Nephron progenitor cell (in vitro differentiated cells): ENCODE data around the gene SRPK1.
"Not testable (repeated sequence)": the region's sequence is repeated elsewhere in the genome, so short reads cannot be mapped to it uniquely, and the experiment has no call there.

Experiments used
- DNase-seq: peaks from one replicate; pipeline ENCODE4 v3.0.0; 2021
- H3K27ac Mint-ChIP-seq: 2 replicates; pipeline ENCODE4 v1.8.0; 2021; ENCODE audit warnings: mild to moderate bottlenecking, moderate library complexity, mixed read lengths
- H3K27me3 Mint-ChIP-seq: 2 replicates; pipeline ENCODE4 v1.8.0; 2021; ENCODE audit warnings: mild to moderate bottlenecking, low read depth, mixed read lengths; ENCODE audit not compliant: poor library complexity
- H3K36me3 Mint-ChIP-seq: 2 replicates; pipeline ENCODE4 v1.8.0; 2021; ENCODE audit warnings: low read depth, mixed read lengths
- H3K4me1 Mint-ChIP-seq: 2 replicates; pipeline ENCODE4 v1.8.0; 2021; ENCODE audit warnings: mixed read lengths
- H3K4me3 Mint-ChIP-seq: 2 replicates; pipeline ENCODE4 v1.8.0; 2021; ENCODE audit warnings: mild to moderate bottlenecking, moderate library complexity, mixed read lengths
- H3K9me3 Mint-ChIP-seq: 2 replicates; pipeline ENCODE4 v1.8.0; 2021; ENCODE audit warnings: mild to moderate bottlenecking, moderate library complexity, mixed read lengths
- CTCF ChIP-seq: fragments of 200-600 bp; sonication (generic); IDR thresholded peaks from 2 replicates; pipeline ENCODE4 v1.5.0; 2021; ENCODE audit warnings: antibody characterized with exemption

The SRPK1 gene

DNA sequence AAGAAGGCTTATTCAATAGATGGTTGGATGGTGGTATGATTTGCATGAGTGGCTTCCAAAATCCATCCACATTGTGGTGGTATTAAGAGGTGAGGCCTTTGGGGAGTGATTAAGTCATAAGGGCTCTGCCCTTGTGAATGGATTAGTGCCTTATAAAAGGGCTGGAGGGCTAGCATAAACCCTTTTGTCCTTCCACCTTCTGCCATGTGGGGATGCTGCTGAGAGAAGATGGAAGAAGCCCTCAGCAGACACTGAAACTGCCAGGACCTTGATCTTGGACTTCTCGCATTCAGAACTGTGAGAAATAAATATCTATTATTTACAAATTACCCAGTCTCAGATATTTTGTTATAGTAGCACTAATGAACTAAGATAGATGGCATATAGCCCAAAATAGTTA lies 27.8 kb upstream of the SRPK1 start:
- Mint-ChIP-seq H3K36me3 (no peaks in the 10 kb centered on the region), H3K4me3 (no peak overlapping the region), H3K27ac (no peak overlapping the region), H3K27me3 (peaks cover 18% of the 10 kb centered on the region), H3K4me1 (peaks cover 5% of the 10 kb centered on the region), H3K9me3 (no peaks in the 10 kb centered on the region)
- TF ChIP-seq CTCF: peak; percentile 13
- no peak for DNase-seq

GRCh38 chr6:35945650-35946025 lies 24.7 kb upstream of the SRPK1 start:
- Mint-ChIP-seq H3K4me1 (no peaks in the 10 kb centered on the region), H3K36me3 (no peaks in the 10 kb centered on the region), H3K27ac (no peak overlapping the region), H3K4me3 (no peak overlapping the region), H3K9me3 (peaks cover 10% of the 10 kb centered on the region), H3K27me3 (peaks cover 8% of the 10 kb centered on the region)
- TF ChIP-seq CTCF: no peak
- no peak for DNase-seq

GRCh38 chr6:35943390-35943789 lies 22.5 kb upstream of the SRPK1 start:
- Mint-ChIP-seq H3K9me3 (peaks cover 21% of the 10 kb centered on the region), H3K36me3 (no peaks in the 10 kb centered on the region), H3K4me1 (no peaks in the 10 kb centered on the region), H3K27me3 (peaks cover 8% of the 10 kb centered on the region), H3K4me3 (no peak overlapping the region), H3K27ac (no peak overlapping the region)
- no peak for DNase-seq
- no peak for TF ChIP-seq CTCF

GRCh38 chr6:35942355-35942754 lies 21.5 kb upstream of the SRPK1 start:
- TF ChIP-seq CTCF: no peak
- DNase-seq: no peak
- Mint-ChIP-seq H3K9me3 (peaks cover 28% of the 10 kb centered on the region), H3K4me1 (no peaks in the 10 kb centered on the region), H3K36me3 (no peaks in the 10 kb centered on the region), H3K27me3 (peaks cover 11% of the 10 kb centered on the region), H3K4me3 (no peak overlapping the region), H3K27ac (no peak overlapping the region)

DNA sequence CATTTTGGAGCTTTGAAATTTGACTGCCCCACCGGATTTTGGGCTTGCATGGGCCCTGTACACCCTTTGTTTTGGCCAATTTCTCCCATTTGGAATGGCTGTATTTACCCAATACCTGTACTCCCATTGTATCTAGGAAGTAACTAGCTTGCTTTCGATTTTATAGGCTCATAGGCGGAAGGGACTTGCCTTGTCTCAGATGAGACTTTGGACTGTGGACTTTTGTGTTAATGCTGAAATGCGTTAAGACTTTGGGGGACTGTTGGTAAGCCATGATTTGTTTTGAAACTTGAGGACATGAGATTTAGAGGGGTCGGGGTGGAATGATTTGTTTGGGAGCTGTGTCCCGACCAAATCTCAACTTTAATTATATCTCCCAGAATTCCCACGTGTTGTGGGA lies 20.3 kb upstream of the SRPK1 start:
- not testable (repeated sequence) for H3K4me3 Mint-ChIP-seq, H3K4me1 Mint-ChIP-seq, DNase-seq, H3K27ac Mint-ChIP-seq, H3K36me3 Mint-ChIP-seq
- H3K27me3 Mint-ChIP-seq: peaks cover 11% of the 10 kb centered on the region
- H3K9me3 Mint-ChIP-seq: peaks cover 39% of the 10 kb centered on the region

DNA sequence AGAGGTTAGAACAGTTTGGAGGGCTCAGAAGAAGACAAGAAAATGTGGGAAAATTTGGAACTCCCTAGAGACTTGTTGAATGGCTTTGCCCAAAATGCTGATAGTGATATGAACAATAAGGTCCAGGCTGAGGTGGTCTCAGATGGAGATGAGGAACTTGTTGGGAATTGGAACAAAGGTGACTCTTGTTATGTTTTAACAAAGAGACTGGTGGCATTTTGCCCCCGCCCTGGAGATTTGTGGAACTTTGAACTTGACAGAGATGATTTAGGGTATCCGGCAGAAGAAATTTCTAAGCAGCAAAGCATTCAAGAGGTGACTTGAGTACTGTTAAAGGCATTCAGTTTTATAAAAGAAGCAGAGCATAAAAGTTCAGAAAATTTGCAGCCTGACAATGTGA lies 19.1 kb upstream of the SRPK1 start:
- H3K27ac Mint-ChIP-seq, H3K4me3 Mint-ChIP-seq, DNase-seq, H3K4me1 Mint-ChIP-seq, H3K36me3 Mint-ChIP-seq: not testable (repeated sequence)
- H3K9me3 Mint-ChIP-seq: peaks cover 39% of the 10 kb centered on the region
- peaks cover 12% of the 10 kb centered on the region for H3K27me3 Mint-ChIP-seq

- not testable (repeated sequence) for H3K4me3 Mint-ChIP-seq, DNase-seq, H3K4me1 Mint-ChIP-seq, H3K36me3 Mint-ChIP-seq, H3K27ac Mint-ChIP-seq
- peaks cover 17% of the 10 kb centered on the region for H3K27me3 Mint-ChIP-seq
- peaks cover 39% of the 10 kb centered on the region for H3K9me3 Mint-ChIP-seq
Observed at GRCh38 chr6:35939259-35939658, 18.4 kb upstream of the SRPK1 start.
